Erythroblast (primary cell): ENCODE results near the gene DNAJA1.

Experiments
- DNase-seq, 2 experiments: peaks; one replicate each; lab custom pipeline; 2025; lab: John Stamatoyannopoulos, UW
- GATA1 ChIP-seq: IDR thresholded peaks from 2 replicates; pipeline ENCODE4 v1.6.1; 2011; ENCODE audit warnings: low read depth, mild to moderate bottlenecking, control low read depth, low read length, moderate library complexity
- POLR2A ChIP-seq: IDR thresholded peaks from 2 replicates; pipeline ENCODE4 v1.6.1; 2011; ENCODE audit warnings: mild to moderate bottlenecking, low read length

The DNAJA1 gene

GRCh38 chr9:33041432-33042188 lies 16.5 kb downstream of the DNAJA1 start:
- TF ChIP-seq GATA1 (no peak), POLR2A (no peak)
- DNase-seq: no peak

- no peak for TF ChIP-seq GATA1
- TF ChIP-seq POLR2A: no peak
- DNase-seq: no peak
Observed at GRCh38 chr9:33042473-33042872, 17.4 kb downstream of the DNAJA1 start.

- no peak for DNase-seq
- TF ChIP-seq POLR2A (no peak), GATA1 (no peak)
Observed at GRCh38 chr9:33043671-33044070, 18.6 kb downstream of the DNAJA1 start.

- peak; percentile 82 to 84 for DNase-seq
- TF ChIP-seq GATA1: no peak
- peak; percentile 33 for TF ChIP-seq POLR2A
Observed at GRCh38 chr9:33044162-33044673, 19.1 kb downstream of the DNAJA1 start.

- peak; percentile 33 to 48 for DNase-seq
- no peak for TF ChIP-seq POLR2A
- TF ChIP-seq GATA1: no peak
Observed at GRCh38 chr9:33044677-33045282, 19.7 kb downstream of the DNAJA1 start.

GRCh38 chr9:33046061-33046460 lies 21.0 kb downstream of the DNAJA1 start:
- TF ChIP-seq GATA1: no peak
- no peak for TF ChIP-seq POLR2A
- no peak for DNase-seq

- TF ChIP-seq GATA1: no peak
- TF ChIP-seq POLR2A: no peak
- DNase-seq: no peak
Observed at GRCh38 chr9:33048054-33048465, 23.0 kb downstream of the DNAJA1 start.

GRCh38 chr9:33049680-33050361 lies 24.7 kb downstream of the DNAJA1 start:
- TF ChIP-seq POLR2A (no peak), GATA1 (no peak)
- DNase-seq: no peak

GRCh38 chr9:33051144-33051543 lies 26.1 kb downstream of the DNAJA1 start:
- TF ChIP-seq POLR2A: no peak
- no peak for TF ChIP-seq GATA1
- no peak for DNase-seq

GRCh38 chr9:33065157-33066076 lies 40.3 kb downstream of the DNAJA1 start:
- no peak for TF ChIP-seq GATA1
- TF ChIP-seq POLR2A: no peak
- DNase-seq: no peak

- DNase-seq: no peak
- TF ChIP-seq GATA1 (no peak), POLR2A (no peak)
Observed at GRCh38 chr9:33068991-33069390, 43.9 kb downstream of the DNAJA1 start.

- TF ChIP-seq GATA1 (no peak), POLR2A (peak; percentile 92)
- DNase-seq: peak; percentile 98 to 99
Observed at GRCh38 chr9:33076046-33077004, 51.3 kb downstream of the DNAJA1 start, which contains the start of gene SMU1. SMU1 (minus strand) TSS chr9:33076674; CDS start chr9:33076608, 66 bp downstream.
